GM23248 (cell line): Measurements from ENCODE around the gene PARP3. TPM values are rescaled to one million over a fixed set of nuclear protein-coding genes. Genes with fewer than 3 reads are reported as not detected.
A peak's percentile ranks its signal among the peaks of the same experiment; 100 is the strongest.

ENCODE experiments used
- DNase-seq: peaks from one replicate; pipeline ENCODE4 v3.0.0-alpha.2; 2015
- H2AFZ ChIP-seq: fragments of 200-600 bp; sonication (generic); 2 replicates; pipeline ENCODE4 v1.6.1; 2016; ENCODE audit warnings: antibody characterized with exemption
- H3F3A ChIP-seq: fragments of 200-600 bp; sonication (generic); 2 replicates; pipeline ENCODE4 v1.6.1; 2016; ENCODE audit warnings: mild to moderate bottlenecking, antibody characterized with exemption, mixed run types; ENCODE audit not compliant: insufficient read depth
- H3K27ac ChIP-seq: fragments of 200-600 bp; sonication (generic); 2 replicates; pipeline ENCODE4 v1.5.1; 2016; ENCODE audit warnings: mild to moderate bottlenecking
- H3K27me3 ChIP-seq: fragments of 200-600 bp; sonication (generic); replicated peaks from 2 replicates; pipeline ENCODE4 v1.6.1; 2016; ENCODE audit warnings: mild to moderate bottlenecking; ENCODE audit not compliant: insufficient read depth
- H3K36me3 ChIP-seq: fragments of 200-600 bp; sonication (generic); 2 replicates; pipeline ENCODE4 v1.6.1; 2016; ENCODE audit warnings: low read depth, mild to moderate bottlenecking
- H3K4me1 ChIP-seq: fragments of 200-600 bp; sonication (generic); 2 replicates; pipeline ENCODE4 v1.6.1; 2016; ENCODE audit warnings: mild to moderate bottlenecking; ENCODE audit not compliant: insufficient read depth
- H3K4me2 ChIP-seq: fragments of 200-600 bp; sonication (generic); one replicate; pipeline ENCODE4 v1.6.1; 2016; ENCODE audit warnings: mild to moderate bottlenecking; ENCODE audit not compliant: unreplicated experiment
- H3K4me3 ChIP-seq: fragments of 200-600 bp; sonication (generic); 2 replicates; pipeline ENCODE4 v1.5.1; 2016; ENCODE audit warnings: mild to moderate bottlenecking
- H3K79me2 ChIP-seq: fragments of 200-600 bp; sonication (generic); 2 replicates; pipeline ENCODE4 v1.6.1; 2016; ENCODE audit warnings: mild to moderate bottlenecking; ENCODE audit not compliant: insufficient read depth
- H3K9ac ChIP-seq: fragments of 200-600 bp; sonication (generic); 2 replicates; pipeline ENCODE4 v1.6.1; 2016; ENCODE audit warnings: mild to moderate bottlenecking
- H3K9me2 ChIP-seq: fragments of 200-600 bp; sonication (generic); 2 replicates; pipeline ENCODE4 v1.6.1; 2016; ENCODE audit warnings: mixed run types, mild to moderate bottlenecking, moderate library complexity; ENCODE audit not compliant: insufficient read depth
- H3K9me3 ChIP-seq: fragments of 200-600 bp; sonication (generic); one replicate; pipeline ENCODE4 v1.6.1; 2017; ENCODE audit warnings: low read depth
- H4K20me1 ChIP-seq: fragments of 200-600 bp; sonication (generic); 2 replicates; pipeline ENCODE4 v1.6.0; 2016; ENCODE audit not compliant: insufficient read depth
- EZH2 ChIP-seq: fragments of 200-600 bp; sonication (generic); IDR thresholded peaks from 2 replicates; pipeline ENCODE4 v1.6.1; 2018; ENCODE audit warnings: antibody characterized with exemption, mild to moderate bottlenecking; ENCODE audit not compliant: insufficient read depth, poor library complexity, severe bottlenecking
- EZH2phosphoT487 ChIP-seq: fragments of 200-600 bp; sonication (generic); IDR thresholded peaks from 2 replicates; pipeline ENCODE4 v1.6.1; 2018; ENCODE audit warnings: antibody characterized with exemption, moderate library complexity, mild to moderate bottlenecking, low read depth; ENCODE audit not compliant: insufficient read depth
- WGBS, 2 experiments: methylation state at CpG; one replicate each; pipeline ENCODE4 v1.1.6; 2015 to 2017; ENCODE audit warnings: low lambda C conversion rate in 2 of 2, low coverage in 1 of 2; ENCODE audit errors: missing lambda C conversion rate in 2 of 2; 5-methylcytosine and 5-hydroxymethylcytosine counted together
- in situ Hi-C: fragments of 300-500 bp; cut with MboI; formaldehyde crosslinking; loops from 2 replicates; pipeline ENCODE4 v1.15.0; 2020
- polyA plus RNA-seq: library from polyadenylated mRNA; unstranded; fragments of >200 nt; fragmentation: Nextera tagmentation; extraction: Ambion mirVana; gene quantifications from 2 replicates; pipeline ENCODE4 v1.2.1, GENCODE V29; 2016
- total RNA-seq: library from RNA; depleted of rRNA; stranded (reverse); fragments of >200 nt; shearing (Covaris generic); gene quantifications from 2 replicates; pipeline ENCODE4 v1.2.3, GENCODE V29; 2014

PARP3 gene
- total and polyA plus RNA-seq, 2 experiments from 2014 or later = 60.4 to 80.4 TPM

- no peak for DNase-seq
- H3K4me1 ChIP-seq = peaks cover 9% of the 10 kb centered on the region; the same call in 1 of the 2 replicates
- TF ChIP-seq EZH2 (no peak), EZH2phosphoT487 (no peak)
- peaks cover 34% of the 10 kb centered on the region for H3K79me2 ChIP-seq
- H3K9me3 ChIP-seq = no peaks in the 10 kb centered on the region
- H4K20me1 ChIP-seq = no peaks in the 10 kb centered on the region
- H2AFZ ChIP-seq = no peak overlapping the region
- H3K36me3 ChIP-seq = no peaks in the 10 kb centered on the region; the same call in 1 of the 2 replicates
- no peak overlapping the region for H3K27ac ChIP-seq
- H3K9ac ChIP-seq = no peak overlapping the region
- in situ Hi-C loops = no loop called here
- no peak overlapping the region for H3K4me2 ChIP-seq
- H3K9me2 ChIP-seq = no peaks in the 10 kb centered on the region
- no peaks in the 10 kb centered on the region for H3K27me3 ChIP-seq
- peaks cover 10% of the 10 kb centered on the region; the same call in 1 of the 2 replicates for H3F3A ChIP-seq
- 90 to 93% methylated on average over 22 to 25 of the region's 25 CpGs for WGBS, 2 experiments
- no peak overlapping the region for H3K4me3 ChIP-seq
Observed at GRCh38 chr3:51935886-51936755, 6.0 kb upstream of the PARP3 start.

GRCh38 chr3:51937014-51937413, 5.1 kb upstream of the PARP3 start:
- no peaks in the 10 kb centered on the region; the same call in 1 of the 2 replicates for H3K36me3 ChIP-seq
- H3F3A ChIP-seq = peaks cover 13% of the 10 kb centered on the region; the same call in 1 of the 2 replicates
- peaks cover 9% of the 10 kb centered on the region; the same call in 1 of the 2 replicates for H3K4me1 ChIP-seq
- 62 to 69% methylated on average over 9 of the region's 9 CpGs for WGBS, 2 experiments
- H3K9ac ChIP-seq = no peak overlapping the region
- no peaks in the 10 kb centered on the region for H3K27me3 ChIP-seq
- peak; percentile 20 for DNase-seq
- H3K9me3 ChIP-seq = no peaks in the 10 kb centered on the region
- no peak overlapping the region for H3K4me3 ChIP-seq
- peaks cover 39% of the 10 kb centered on the region for H3K79me2 ChIP-seq
- no peaks in the 10 kb centered on the region for H3K9me2 ChIP-seq
- H4K20me1 ChIP-seq = no peaks in the 10 kb centered on the region
- no peak overlapping the region for H2AFZ ChIP-seq
- no peak overlapping the region for H3K27ac ChIP-seq
- TF ChIP-seq EZH2phosphoT487 = no peak
- no peak overlapping the region for H3K4me2 ChIP-seq
- in situ Hi-C loops = no loop called here

GRCh38 chr3:51937611-51938450, 4.3 kb upstream of the PARP3 start:
- H3K27ac ChIP-seq = no peak overlapping the region
- no peak overlapping the region for H3K9ac ChIP-seq
- no peak for TF ChIP-seq EZH2
- no peak for TF ChIP-seq EZH2phosphoT487
- peaks cover 13% of the 10 kb centered on the region for H3K4me1 ChIP-seq
- no peaks in the 10 kb centered on the region; the same call in 1 of the 2 replicates for H3K36me3 ChIP-seq
- no peak overlapping the region for H2AFZ ChIP-seq
- no peaks in the 10 kb centered on the region for H3K27me3 ChIP-seq
- H4K20me1 ChIP-seq = no peaks in the 10 kb centered on the region
- peaks cover 13% of the 10 kb centered on the region; the same call in 1 of the 2 replicates for H3F3A ChIP-seq
- peaks cover 39% of the 10 kb centered on the region for H3K79me2 ChIP-seq
- no peak overlapping the region for H3K4me3 ChIP-seq
- H3K9me2 ChIP-seq = no peaks in the 10 kb centered on the region
- DNase-seq = no peak
- H3K4me2 ChIP-seq = no peak overlapping the region
- no peaks in the 10 kb centered on the region for H3K9me3 ChIP-seq
- WGBS, 2 experiments = 92 to 94% methylated on average over 13 of the region's 13 CpGs
- in situ Hi-C loops = no loop called here

- WGBS, 2 experiments = 92 to 94% methylated on average over 9 of the region's 9 CpGs
Observed at GRCh38 chr3:51938780-51939425, 3.3 kb upstream of the PARP3 start.

More at GRCh38 chr3:51938780-51939425, 3.3 kb upstream of the PARP3 start:
- no peak overlapping the region for H3K9ac ChIP-seq
- H3K9me2 ChIP-seq = no peaks in the 10 kb centered on the region
- no peaks in the 10 kb centered on the region; the same call in 1 of the 2 replicates for H3K36me3 ChIP-seq
- in situ Hi-C loops = no loop called here
- no peak overlapping the region for H3K4me2 ChIP-seq
- no peak overlapping the region for H2AFZ ChIP-seq
- H3K4me1 ChIP-seq = peaks cover 20% of the 10 kb centered on the region
- no peaks in the 10 kb centered on the region for H4K20me1 ChIP-seq
- H3K27ac ChIP-seq = no peak overlapping the region
- peaks cover 13% of the 10 kb centered on the region; the same call in 1 of the 2 replicates for H3F3A ChIP-seq
- no peak overlapping the region for H3K4me3 ChIP-seq
- H3K27me3 ChIP-seq = no peaks in the 10 kb centered on the region
- TF ChIP-seq EZH2 = no peak
- TF ChIP-seq EZH2phosphoT487 = no peak
- H3K79me2 ChIP-seq = peaks cover 39% of the 10 kb centered on the region
- no peak for DNase-seq
- H3K9me3 ChIP-seq = no peaks in the 10 kb centered on the region
